ENCODE data around the gene AUNIP.

The AUNIP gene

GRCh38 chr1:25831569-25832196, 27.6 kb downstream of the AUNIP start:
- Mint-ChIP-seq H3K4me1 (no peaks in the 10 kb centered on the region), H3K27ac (no peak overlapping the region), H3K36me3 (peaks cover 65% of the 10 kb centered on the region), H3K9me3 (no peaks in the 10 kb centered on the region), H3K4me3 (no peak overlapping the region), H3K27me3 (no peaks in the 10 kb centered on the region)
- no peak for ATAC-seq

- H3K9me3 Mint-ChIP-seq = no peaks in the 10 kb centered on the region
- H3K4me1 Mint-ChIP-seq = no peaks in the 10 kb centered on the region
- no peak for ATAC-seq
- no peak overlapping the region for H3K4me3 Mint-ChIP-seq
- H3K36me3 Mint-ChIP-seq = peaks cover 62% of the 10 kb centered on the region
- no peaks in the 10 kb centered on the region for H3K27me3 Mint-ChIP-seq
- no peak overlapping the region for H3K27ac Mint-ChIP-seq
Measured at GRCh38 chr1:25829046-25829445, 30.2 kb downstream of the AUNIP start.

- H3K36me3 Mint-ChIP-seq = peaks cover 62% of the 10 kb centered on the region
- no peak overlapping the region for H3K4me3 Mint-ChIP-seq
- no peaks in the 10 kb centered on the region for H3K9me3 Mint-ChIP-seq
- H3K4me1 Mint-ChIP-seq = no peaks in the 10 kb centered on the region
- ATAC-seq = no peak
- H3K27ac Mint-ChIP-seq = no peak overlapping the region
- H3K27me3 Mint-ChIP-seq = no peaks in the 10 kb centered on the region
Measured at GRCh38 chr1:25828491-25828890, 30.8 kb downstream of the AUNIP start.

GRCh38 chr1:25826571-25826970, 32.7 kb downstream of the AUNIP start:
- Mint-ChIP-seq H3K27ac (no peak overlapping the region), H3K27me3 (no peaks in the 10 kb centered on the region), H3K4me3 (no peak overlapping the region), H3K36me3 (peaks cover 45% of the 10 kb centered on the region), H3K9me3 (no peaks in the 10 kb centered on the region), H3K4me1 (peaks cover 7% of the 10 kb centered on the region)
- no peak for ATAC-seq

- Mint-ChIP-seq H3K27me3 (no peaks in the 10 kb centered on the region), H3K36me3 (peaks cover 35% of the 10 kb centered on the region), H3K4me1 (peaks cover 16% of the 10 kb centered on the region), H3K4me3 (no peak overlapping the region), H3K9me3 (no peaks in the 10 kb centered on the region), H3K27ac (no peak overlapping the region)
- ATAC-seq = no peak
Measured at GRCh38 chr1:25825605-25826004, 33.7 kb downstream of the AUNIP start.

GRCh38 chr1:25821630-25822091, 37.6 kb downstream of the AUNIP start:
- Mint-ChIP-seq H3K27me3 (no peaks in the 10 kb centered on the region), H3K4me1 (peaks cover 32% of the 10 kb centered on the region), H3K36me3 (peaks cover 9% of the 10 kb centered on the region), H3K4me3 (peak overlapping the region; percentile 88), H3K27ac (peak overlapping the region; percentile 90), H3K9me3 (no peaks in the 10 kb centered on the region)
- no peak for ATAC-seq

GRCh38 chr1:25821112-25821476, 38.2 kb downstream of the AUNIP start:
- Mint-ChIP-seq H3K9me3 (no peaks in the 10 kb centered on the region), H3K4me3 (peak overlapping the region; percentile 88), H3K27ac (peak overlapping the region; percentile 90), H3K36me3 (peaks cover 3% of the 10 kb centered on the region), H3K4me1 (peaks cover 32% of the 10 kb centered on the region), H3K27me3 (no peaks in the 10 kb centered on the region)
- ATAC-seq = no peak

GRCh38 chr1:25820247-25821111, 38.8 kb downstream of the AUNIP start:
- H3K27me3 Mint-ChIP-seq = no peaks in the 10 kb centered on the region
- H3K4me1 Mint-ChIP-seq = peaks cover 32% of the 10 kb centered on the region
- H3K4me3 Mint-ChIP-seq = peak overlapping the region; percentile 88
- H3K36me3 Mint-ChIP-seq = no peaks in the 10 kb centered on the region
- ATAC-seq = peak; percentile 84
- H3K27ac Mint-ChIP-seq = peak overlapping the region; percentile 90
- no peaks in the 10 kb centered on the region for H3K9me3 Mint-ChIP-seq

- no peaks in the 10 kb centered on the region for H3K9me3 Mint-ChIP-seq
- peaks cover 32% of the 10 kb centered on the region for H3K4me1 Mint-ChIP-seq
- H3K4me3 Mint-ChIP-seq = peak within 1 kb of the TSS; percentile 88
- no peaks in the 10 kb centered on the region for H3K36me3 Mint-ChIP-seq
- H3K27me3 Mint-ChIP-seq = no peaks in the 10 kb centered on the region
- peak; percentile 95 for ATAC-seq
- peak within 1 kb of the TSS; percentile 90 for H3K27ac Mint-ChIP-seq
Measured at GRCh38 chr1:25819491-25820246, 39.6 kb downstream of the AUNIP start, which contains the start of gene MTFR1L. TSS of gene MTFR1L (plus strand) at chr1:25819954. CDS start at chr1:25823105, 3,151 bp downstream.

GRCh38 chr1:25818569-25818968, 40.7 kb downstream of the AUNIP start:
- peaks cover 32% of the 10 kb centered on the region for H3K4me1 Mint-ChIP-seq
- H3K27ac Mint-ChIP-seq = peak overlapping the region; percentile 90

GRCh38 chr1:25817840-25818501, 41.3 kb downstream of the AUNIP start:
- H3K4me3 Mint-ChIP-seq = peak overlapping the region; percentile 88

More at GRCh38 chr1:25818569-25818968, 40.7 kb downstream of the AUNIP start:
- no peaks in the 10 kb centered on the region for H3K36me3 Mint-ChIP-seq
- no peaks in the 10 kb centered on the region for H3K9me3 Mint-ChIP-seq
- ATAC-seq = no peak
- peak overlapping the region; percentile 88 for H3K4me3 Mint-ChIP-seq
- H3K27me3 Mint-ChIP-seq = no peaks in the 10 kb centered on the region

GRCh38 chr1:25816112-25816718, 43.0 kb downstream of the AUNIP start:
- no peak for ATAC-seq
- H3K27ac Mint-ChIP-seq = no peak overlapping the region
- H3K4me1 Mint-ChIP-seq = peaks cover 22% of the 10 kb centered on the region
- H3K9me3 Mint-ChIP-seq = no peaks in the 10 kb centered on the region
- H3K27me3 Mint-ChIP-seq = no peaks in the 10 kb centered on the region
- no peak overlapping the region for H3K4me3 Mint-ChIP-seq
- H3K36me3 Mint-ChIP-seq = no peaks in the 10 kb centered on the region

More at GRCh38 chr1:25817840-25818501, 41.3 kb downstream of the AUNIP start:
- no peak for ATAC-seq
- H3K27ac Mint-ChIP-seq = peak overlapping the region; percentile 90
- no peaks in the 10 kb centered on the region for H3K9me3 Mint-ChIP-seq
- peaks cover 32% of the 10 kb centered on the region for H3K4me1 Mint-ChIP-seq
- no peaks in the 10 kb centered on the region for H3K27me3 Mint-ChIP-seq
- no peaks in the 10 kb centered on the region for H3K36me3 Mint-ChIP-seq

GRCh38 chr1:25815208-25816111, 43.8 kb downstream of the AUNIP start:
- ATAC-seq = no peak
- H3K27me3 Mint-ChIP-seq = no peaks in the 10 kb centered on the region
- H3K9me3 Mint-ChIP-seq = no peaks in the 10 kb centered on the region
- no peak overlapping the region for H3K4me3 Mint-ChIP-seq
- peaks cover 22% of the 10 kb centered on the region for H3K4me1 Mint-ChIP-seq
- no peak overlapping the region for H3K27ac Mint-ChIP-seq
- H3K36me3 Mint-ChIP-seq = no peaks in the 10 kb centered on the region
